ENCODE data around the gene CLK4.

GRCh38 chr5:178673801-178674295 is 47.0 kb upstream of the CLK4 start:
- no peak for TF ChIP-seq CTCF (IDR thresholded peaks at IDR 0.05)
- TF ChIP-seq POLR2A (IDR thresholded peaks at IDR 0.05): no peak
